Prostate gland (tissue), 2 donors: ENCODE data around the gene CAP2. TPM values are rescaled to one million over a fixed set of nuclear protein-coding genes. Genes with fewer than 3 reads are reported as not detected.
"Not testable (repeated sequence)": the region's sequence is repeated elsewhere in the genome, so short reads cannot be mapped to it uniquely, and the experiment has no call there.

Experiments
- DNase-seq: peaks from one replicate; pipeline ENCODE4 v3.0.0-alpha.2; 2019; ENCODE audit warnings: low spot score
- H3K27ac ChIP-seq, 2 donors: fragments of 200-600 bp; sonication (generic); 2 replicates each; pipeline ENCODE4 v1.5.1; 2017 to 2019
- H3K27me3 ChIP-seq: fragments of 200-600 bp; sonication (generic); replicated peaks from 2 replicates; pipeline ENCODE4 v1.5.1; 2019; ENCODE audit not compliant: insufficient read depth
- H3K36me3 ChIP-seq, 2 donors: fragments of 200-600 bp; sonication (generic); 1 replicate in 1 of 2; 2 replicates in 1 of 2; pipeline versions ENCODE4 v1.5.1 to v1.8.1; 2017 to 2019
- H3K4me1 ChIP-seq: fragments of 200-600 bp; sonication (generic); replicated peaks from 2 replicates; pipeline ENCODE4 v1.5.1; 2019
- H3K4me3 ChIP-seq, 2 donors: fragments of 200-600 bp; sonication (generic); 2 replicates each; pipeline ENCODE4 v1.5.1; 2017 to 2019
- H3K9me3 ChIP-seq: fragments of 200-600 bp; sonication (generic); 2 replicates; pipeline ENCODE4 v1.5.1; 2017
- POLR2A ChIP-seq: fragments of 450-650 bp; IDR thresholded peaks from one replicate; pipeline ENCODE4 v1.6.1; 2016; ENCODE audit warnings: antibody characterized with exemption, mild to moderate bottlenecking
- POLR2AphosphoS5 ChIP-seq: sonication (generic); formaldehyde crosslinking; IDR thresholded peaks from one replicate; pipeline ENCODE4 v1.6.1; 2017; ENCODE audit warnings: antibody characterized with exemption
- WGBS: methylation state at CpG from one replicate; pipeline ENCODE4 v1.1.5; 2018; 5-methylcytosine and 5-hydroxymethylcytosine counted together
- intact Hi-C: fragments of 100-400 bp; cut with DNase I; formaldehyde crosslinking; loops from one replicate; pipeline ENCODE4 v1.14.2; 2022
- total RNA-seq, 2 donors: library from RNA; depleted of rRNA; stranded (reverse); fragments of >200 nt; gene quantifications; one replicate each; pipeline ENCODE4 v1.1.0, GENCODE V29; 2016
- TF ChIP-seq, protein P1 (sequence below), 4 experiments: fragments of 200-600 bp in 2 of 4; fragments of 450-650 bp in 2 of 4; sonication (generic) in 2 of 4; IDR thresholded peaks; 1 replicate in 3 of 4; 2 replicates in 1 of 4; pipeline ENCODE4 v1.5.1; 2016 to 2019; ENCODE audit warnings: antibody characterized with exemption in 4 of 4, mild to moderate bottlenecking in 2 of 4, moderate library complexity in 2 of 4

CAP2 gene
- total RNA-seq, 2 donors from 2014 or later = 8.7 to 10.0 TPM

DNA sequence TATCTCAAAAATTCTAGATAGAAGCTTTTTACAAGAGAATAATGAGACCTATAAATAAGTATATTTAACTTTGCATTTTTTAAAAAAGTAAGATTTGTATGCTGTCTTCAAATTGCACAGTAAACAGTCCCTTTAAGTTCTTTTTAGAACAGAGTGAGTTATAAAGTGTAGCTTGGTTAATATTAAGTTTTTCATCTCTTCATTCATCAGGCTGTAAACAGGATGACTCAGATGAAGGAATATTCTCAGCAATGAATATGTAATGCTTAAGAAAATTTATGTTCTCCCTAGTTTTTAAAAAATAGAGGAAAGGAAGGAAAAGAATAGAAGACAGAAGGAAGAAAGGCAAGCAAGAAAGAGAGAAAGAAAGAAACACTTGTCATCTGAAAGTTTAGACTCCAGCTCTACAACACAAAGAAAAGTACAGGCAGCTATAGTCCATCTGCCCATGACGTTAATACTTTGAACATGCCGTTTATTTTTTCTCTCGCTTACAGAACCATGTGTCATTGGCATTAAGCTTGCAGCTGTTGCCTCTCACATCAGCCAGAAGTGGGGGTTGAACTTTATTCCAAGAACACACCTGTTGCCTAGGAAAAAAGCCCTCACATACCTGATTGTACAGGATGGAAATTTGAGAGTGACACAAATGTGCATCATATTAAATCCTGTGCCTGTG is 36.1 kb downstream of the CAP2 start:
- Histone ChIP-seq H3K27me3 (no peaks in the 10 kb centered on the region), H3K36me3 (no peaks in the 10 kb centered on the region), H3K27ac (no peak overlapping the region), H3K4me1 (no peaks in the 10 kb centered on the region), H3K4me3 (no peak overlapping the region), H3K9me3 (no peaks in the 10 kb centered on the region)
- WGBS = 46% methylated on average over 3 of the region's 3 CpGs
- TF ChIP-seq POLR2A = no peak
- TF ChIP-seq, protein P1, sequence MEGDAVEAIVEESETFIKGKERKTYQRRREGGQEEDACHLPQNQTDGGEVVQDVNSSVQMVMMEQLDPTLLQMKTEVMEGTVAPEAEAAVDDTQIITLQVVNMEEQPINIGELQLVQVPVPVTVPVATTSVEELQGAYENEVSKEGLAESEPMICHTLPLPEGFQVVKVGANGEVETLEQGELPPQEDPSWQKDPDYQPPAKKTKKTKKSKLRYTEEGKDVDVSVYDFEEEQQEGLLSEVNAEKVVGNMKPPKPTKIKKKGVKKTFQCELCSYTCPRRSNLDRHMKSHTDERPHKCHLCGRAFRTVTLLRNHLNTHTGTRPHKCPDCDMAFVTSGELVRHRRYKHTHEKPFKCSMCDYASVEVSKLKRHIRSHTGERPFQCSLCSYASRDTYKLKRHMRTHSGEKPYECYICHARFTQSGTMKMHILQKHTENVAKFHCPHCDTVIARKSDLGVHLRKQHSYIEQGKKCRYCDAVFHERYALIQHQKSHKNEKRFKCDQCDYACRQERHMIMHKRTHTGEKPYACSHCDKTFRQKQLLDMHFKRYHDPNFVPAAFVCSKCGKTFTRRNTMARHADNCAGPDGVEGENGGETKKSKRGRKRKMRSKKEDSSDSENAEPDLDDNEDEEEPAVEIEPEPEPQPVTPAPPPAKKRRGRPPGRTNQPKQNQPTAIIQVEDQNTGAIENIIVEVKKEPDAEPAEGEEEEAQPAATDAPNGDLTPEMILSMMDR (IDR thresholded peaks at IDR 0.05) = no peak
- no peak for TF ChIP-seq POLR2AphosphoS5
- DNase-seq = no peak
- intact Hi-C loops = no loop called here

DNA sequence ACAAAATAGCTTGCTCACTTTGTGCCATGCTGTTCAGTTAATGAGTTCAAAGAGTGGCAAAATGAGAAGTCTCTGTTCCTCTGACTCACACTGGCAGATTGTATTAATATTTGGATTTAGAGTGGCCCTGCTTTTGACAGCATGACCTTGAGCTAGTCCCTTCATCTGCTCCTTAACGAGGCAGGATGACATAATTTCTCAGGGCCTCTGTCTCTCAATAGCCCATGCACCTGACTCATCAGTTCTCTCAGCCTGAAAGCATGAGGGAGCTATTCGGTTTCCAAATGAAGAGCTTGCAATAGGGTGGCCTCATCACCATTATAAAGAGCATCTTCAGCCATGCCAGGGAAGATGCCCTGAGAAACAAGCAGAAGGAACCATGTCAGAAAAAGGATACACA is 38.2 kb downstream of the CAP2 start:
- 62% methylated on average over 2 of the region's 2 CpGs for WGBS
- H3K27ac ChIP-seq = no peak overlapping the region
- no peaks in the 10 kb centered on the region for H3K4me1 ChIP-seq
- TF ChIP-seq, protein P1 (IDR thresholded peaks at IDR 0.05) = no peak
- TF ChIP-seq POLR2AphosphoS5 = no peak
- no peak for TF ChIP-seq POLR2A
- H3K9me3 ChIP-seq = no peaks in the 10 kb centered on the region
- H3K36me3 ChIP-seq = no peaks in the 10 kb centered on the region
- intact Hi-C loops = no loop called here
- H3K4me3 ChIP-seq = no peak overlapping the region
- H3K27me3 ChIP-seq = no peaks in the 10 kb centered on the region
- no peak for DNase-seq

DNA sequence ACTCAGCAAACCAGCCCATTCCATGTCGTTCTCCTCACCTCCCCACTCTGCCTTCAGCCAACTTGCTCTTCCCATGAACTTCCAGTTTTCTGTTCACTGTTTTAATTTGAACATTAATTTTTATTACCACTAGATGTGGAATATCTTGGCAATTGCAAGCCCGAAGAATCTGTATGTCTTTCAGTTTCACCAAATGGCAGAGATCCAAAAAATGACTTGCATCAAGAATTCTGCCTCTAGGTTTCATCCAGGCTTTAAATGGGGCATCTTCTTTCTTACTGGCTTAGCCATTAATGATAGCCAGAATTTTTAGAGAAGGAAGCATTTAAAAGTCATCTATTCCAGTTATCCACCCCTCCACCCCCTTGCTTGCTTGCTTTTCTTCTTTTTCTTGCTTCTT is 39.0 kb downstream of the CAP2 start:
- Histone ChIP-seq H3K4me1 (no peaks in the 10 kb centered on the region), H3K9me3 (no peaks in the 10 kb centered on the region), H3K27ac (no peak overlapping the region), H3K4me3 (no peak overlapping the region), H3K27me3 (no peaks in the 10 kb centered on the region), H3K36me3 (no peaks in the 10 kb centered on the region)
- no peak for DNase-seq
- TF ChIP-seq, protein P1 (IDR thresholded peaks at IDR 0.05) = no peak
- no peak for TF ChIP-seq POLR2A
- TF ChIP-seq POLR2AphosphoS5 = no peak
- 42% methylated on average over 2 of the region's 2 CpGs for WGBS
- intact Hi-C loops = no loop called here

DNA sequence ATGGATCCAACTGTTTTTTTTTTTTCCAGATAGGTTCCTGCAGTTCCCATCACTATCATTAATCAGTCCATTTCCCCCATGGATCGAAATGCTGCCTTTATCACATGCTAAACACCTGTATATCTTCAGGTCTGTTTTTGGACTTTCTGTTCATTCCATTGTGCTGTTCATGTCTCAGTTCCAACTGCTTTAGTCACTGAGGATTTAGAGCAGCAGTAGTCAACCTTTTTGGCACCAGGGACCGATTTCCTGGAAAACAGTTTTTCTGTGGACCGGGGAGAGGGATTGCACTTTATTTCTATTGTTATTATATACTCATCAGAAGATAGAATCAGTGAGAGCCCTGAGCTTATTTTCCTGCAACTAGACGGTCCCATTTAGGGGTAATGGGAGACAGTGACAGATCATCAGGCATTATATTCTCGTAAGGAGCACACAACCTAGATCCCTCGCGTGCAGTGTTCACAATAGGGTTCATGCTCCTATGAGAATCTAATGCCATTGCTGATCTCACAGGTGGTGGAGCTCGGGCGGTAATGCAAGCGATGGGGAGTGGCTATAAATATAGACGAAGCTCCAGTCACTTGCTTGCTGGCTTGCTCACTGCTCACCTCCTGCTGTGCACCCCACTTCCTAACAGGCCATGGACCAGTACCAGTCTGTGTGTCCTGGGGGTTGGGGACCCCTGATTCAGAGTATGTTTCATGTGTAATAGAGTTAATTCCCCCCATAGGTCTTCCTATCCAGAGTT is 46.0 kb downstream of the CAP2 start:
- no peaks in the 10 kb centered on the region for H3K4me1 ChIP-seq
- no peak overlapping the region for H3K27ac ChIP-seq
- no peak overlapping the region for H3K4me3 ChIP-seq
- 61% methylated on average over 11 of the region's 11 CpGs for WGBS
- no peak for DNase-seq
- H3K27me3 ChIP-seq = no peaks in the 10 kb centered on the region
- intact Hi-C loops = no loop called here
- H3K9me3 ChIP-seq = no peaks in the 10 kb centered on the region
- H3K36me3 ChIP-seq = no peaks in the 10 kb centered on the region
- TF ChIP-seq, protein P1 (IDR thresholded peaks at IDR 0.05) = no peak
- no peak for TF ChIP-seq POLR2AphosphoS5
- TF ChIP-seq POLR2A = no peak

DNA sequence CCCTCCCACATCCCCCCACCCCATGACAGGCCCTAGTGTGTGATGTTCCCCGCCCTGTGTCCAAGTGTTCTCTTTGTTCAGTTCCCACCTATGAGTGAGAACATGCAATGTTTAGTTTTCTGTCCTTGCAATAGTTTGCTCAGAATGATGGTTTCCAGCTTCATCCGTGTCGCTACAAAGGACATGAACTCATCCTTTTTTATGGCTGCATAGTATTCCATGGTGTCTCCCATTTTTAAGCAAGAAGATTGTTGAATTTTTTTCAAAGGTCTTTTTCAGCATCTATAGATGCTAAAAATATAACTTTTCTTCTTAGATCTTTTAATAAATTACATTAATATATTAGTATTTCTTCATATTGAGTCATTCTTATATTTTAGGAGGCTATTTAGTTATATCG is 47.4 kb downstream of the CAP2 start:
- H3K27ac ChIP-seq, H3K9me3 ChIP-seq, H3K4me1 ChIP-seq, intact Hi-C loops, H3K27me3 ChIP-seq, DNase-seq, H3K36me3 ChIP-seq, H3K4me3 ChIP-seq: not testable (repeated sequence)
- WGBS = 95% methylated on average over 4 of the region's 4 CpGs
